ENCODE data around the gene UQCRH.

GRCh38 chr1:46268578-46268977 lies 34.9 kb upstream of the UQCRH start:
- TF ChIP-seq JUN (IDR thresholded peaks at IDR 0.05; ENCODE audit: low read depth, low read length) (no peak), RFX5 (IDR thresholded peaks at IDR 0.05; ENCODE audit: borderline replicate concordance, low read depth, low read length) (no peak), CTCF (IDR thresholded peaks at IDR 0.05; ENCODE audit: control extremely low read depth in 1 of 3, insufficient read depth in 1 of 3, low read depth in 1 of 3, low read length in 3 of 3) (no peak), RBBP5 (IDR thresholded peaks at IDR 0.05; ENCODE audit: borderline replicate concordance, low read depth, low read length) (no peak), EZH2 (IDR thresholded peaks at IDR 0.05; ENCODE audit: low read depth, low read length, severe bottlenecking) (no peak), GABPA (IDR thresholded peaks at IDR 0.05; ENCODE audit: borderline replicate concordance, insufficient read depth, low read length) (no peak), TAF1 (IDR thresholded peaks at IDR 0.05; ENCODE audit: low read depth, low read length) (no peak), RAD21 (IDR thresholded peaks at IDR 0.05 in 1 of 2, conservative IDR thresholded peaks at IDR 0.05 in 1 of 2; ENCODE audit: low read depth in 2 of 2, low read length in 2 of 2) (no peak)
